Adrenal gland (tissue), 5 donors: Measurements from ENCODE around the gene NOTCH3.

Source experiments
- POLR2A ChIP-seq, 2 donors: fragments of 450-650 bp; IDR thresholded peaks; one replicate each; pipeline ENCODE4 v1.6.1; 2017; ENCODE audit warnings: antibody characterized with exemption in 2 of 2, mild to moderate bottlenecking in 2 of 2, moderate library complexity in 1 of 2
- TF ChIP-seq, protein P1 (sequence below), 6 experiments: fragments of 450-650 bp in 4 of 6; fragments of 200-600 bp in 2 of 6; sonication (generic) in 1 of 6; IDR thresholded peaks; 1 replicate in 5 of 6; 2 replicates in 1 of 6; pipeline versions ENCODE4 v1.5.1 to v1.8.0; 2016 to 2021; ENCODE audit warnings: antibody characterized with exemption in 6 of 6, mild to moderate bottlenecking in 2 of 6, moderate library complexity in 1 of 6
- donor health status: DM: no; HTN: no; CAD: no.

DNA sequence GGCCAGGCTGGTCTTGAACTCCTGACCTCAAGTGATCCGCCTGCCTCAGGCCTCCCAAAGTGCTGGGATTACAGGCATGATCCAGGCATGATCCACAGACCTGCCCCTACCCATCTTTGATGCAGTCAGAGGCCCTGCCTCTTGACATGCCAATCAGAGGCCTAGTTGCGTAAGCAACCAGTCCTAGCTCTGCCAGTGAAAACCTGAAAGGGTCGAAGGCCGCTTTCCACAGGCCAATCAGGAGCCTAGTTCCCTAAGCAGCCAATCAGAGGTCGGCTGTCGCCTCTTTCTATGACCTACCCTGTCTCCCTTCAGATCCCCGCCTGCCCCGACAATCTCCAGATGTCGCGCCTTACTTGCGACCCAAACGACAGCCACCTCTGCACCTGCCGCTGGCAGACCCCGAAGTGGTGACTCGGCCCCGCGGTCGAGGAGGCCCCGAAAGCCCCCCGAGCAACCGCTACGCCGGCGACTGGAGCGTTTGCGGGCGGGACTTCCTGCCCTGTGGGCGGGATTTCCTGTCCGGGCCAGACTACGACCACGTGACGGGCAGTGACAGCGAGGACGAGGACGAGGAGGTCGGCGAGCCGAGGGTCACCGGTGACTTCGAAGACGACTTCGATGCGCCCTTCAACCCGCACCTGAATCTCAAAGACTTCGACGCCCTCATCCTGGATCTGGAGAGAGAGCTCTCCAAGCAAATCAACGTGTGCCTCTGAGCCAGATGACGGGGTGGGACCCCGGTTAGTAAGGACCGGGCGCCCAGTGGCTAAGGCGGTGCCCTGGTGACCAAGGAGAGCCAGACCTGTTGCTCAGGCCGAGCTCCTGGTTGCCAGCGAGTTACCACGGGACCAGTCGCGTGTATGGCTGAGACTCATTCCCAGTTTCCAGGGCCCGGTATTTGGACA lies 87.3 kb downstream of the NOTCH3 start:
- TF ChIP-seq, protein P1, sequence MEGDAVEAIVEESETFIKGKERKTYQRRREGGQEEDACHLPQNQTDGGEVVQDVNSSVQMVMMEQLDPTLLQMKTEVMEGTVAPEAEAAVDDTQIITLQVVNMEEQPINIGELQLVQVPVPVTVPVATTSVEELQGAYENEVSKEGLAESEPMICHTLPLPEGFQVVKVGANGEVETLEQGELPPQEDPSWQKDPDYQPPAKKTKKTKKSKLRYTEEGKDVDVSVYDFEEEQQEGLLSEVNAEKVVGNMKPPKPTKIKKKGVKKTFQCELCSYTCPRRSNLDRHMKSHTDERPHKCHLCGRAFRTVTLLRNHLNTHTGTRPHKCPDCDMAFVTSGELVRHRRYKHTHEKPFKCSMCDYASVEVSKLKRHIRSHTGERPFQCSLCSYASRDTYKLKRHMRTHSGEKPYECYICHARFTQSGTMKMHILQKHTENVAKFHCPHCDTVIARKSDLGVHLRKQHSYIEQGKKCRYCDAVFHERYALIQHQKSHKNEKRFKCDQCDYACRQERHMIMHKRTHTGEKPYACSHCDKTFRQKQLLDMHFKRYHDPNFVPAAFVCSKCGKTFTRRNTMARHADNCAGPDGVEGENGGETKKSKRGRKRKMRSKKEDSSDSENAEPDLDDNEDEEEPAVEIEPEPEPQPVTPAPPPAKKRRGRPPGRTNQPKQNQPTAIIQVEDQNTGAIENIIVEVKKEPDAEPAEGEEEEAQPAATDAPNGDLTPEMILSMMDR (IDR thresholded peaks at IDR 0.05): no peak
- TF ChIP-seq POLR2A (IDR thresholded peaks at IDR 0.05): no peak
